HG02798 (cell line): ENCODE results near the gene BBS7.

Experiments used
- ATAC-seq: cut with Tn5 transposase; IDR thresholded peaks from one replicate; pipeline ENCODE4 v1.9.1; 2021; ENCODE audit warnings: mild to moderate bottlenecking; ENCODE audit not compliant: unreplicated experiment, poor library complexity

Gene BBS7

DNA sequence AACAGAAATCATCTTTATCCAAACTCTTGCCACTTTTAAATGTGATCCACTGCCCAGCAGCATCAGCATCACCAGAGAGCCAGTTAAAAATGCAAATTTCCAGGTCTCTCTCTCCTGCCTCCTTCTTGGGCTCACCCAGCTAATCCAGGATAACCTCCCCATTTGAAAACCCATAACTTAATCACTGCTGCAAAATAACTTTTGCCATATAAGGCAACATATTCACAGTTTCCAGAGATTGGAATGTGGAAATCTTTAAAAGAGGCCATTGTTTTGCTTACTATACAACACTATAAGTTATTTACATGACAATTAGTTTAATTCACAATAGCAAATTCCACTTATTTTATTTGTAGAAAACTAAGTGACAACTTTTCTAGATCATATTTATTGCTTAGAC is 74.0 kb downstream of the BBS7 start:
- ATAC-seq, result no peak

DNA sequence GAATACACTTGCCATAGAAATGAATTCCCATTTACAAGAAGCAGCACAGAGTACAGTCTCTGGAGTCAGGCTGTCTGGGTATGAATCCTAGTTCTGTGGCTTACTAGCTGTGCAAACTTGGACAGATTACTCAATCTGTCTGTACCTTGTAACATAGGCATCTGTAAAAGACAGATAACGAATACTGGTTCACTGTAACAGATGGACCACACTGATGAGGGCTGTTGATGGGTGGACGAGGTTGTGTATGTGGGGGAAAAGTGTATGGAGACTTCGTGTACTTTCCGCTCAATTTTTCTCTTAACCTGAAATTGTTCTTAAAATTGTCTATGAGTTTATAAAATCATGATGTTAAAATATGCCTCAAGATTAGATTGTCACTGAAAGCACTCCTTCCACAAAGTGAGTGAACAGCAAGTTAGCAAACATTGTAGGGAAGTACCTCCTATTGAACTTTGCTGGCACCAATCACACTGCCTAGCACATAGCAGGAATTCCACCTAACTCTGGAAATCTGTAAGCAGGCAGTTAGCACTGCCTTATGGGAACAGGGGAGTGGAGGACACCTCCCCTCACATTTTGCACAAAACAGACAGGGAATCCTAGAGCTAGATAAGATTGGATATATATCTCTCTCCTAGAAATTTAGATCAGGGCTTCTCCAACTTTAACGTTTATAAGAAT is 75.6 kb downstream of the BBS7 start:
- ATAC-seq, result no peak

DNA sequence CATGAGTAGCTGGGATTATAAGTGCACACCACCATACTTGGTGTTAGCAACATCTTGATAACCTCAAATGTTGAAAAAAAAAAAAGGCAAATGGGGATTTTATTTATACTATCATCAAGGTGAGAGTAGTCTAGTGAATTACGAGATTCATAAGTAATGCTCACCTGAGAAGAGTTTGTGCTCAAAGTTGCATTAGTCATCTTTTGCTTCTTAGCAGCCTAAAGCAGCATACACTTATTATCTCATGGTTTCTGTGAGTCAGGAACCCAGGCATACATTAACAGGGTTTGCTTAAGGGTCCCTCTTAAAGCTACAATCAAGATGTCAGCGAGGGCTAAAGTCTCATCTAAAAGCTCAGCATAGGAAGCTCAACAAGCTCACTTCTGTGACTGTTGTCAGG is 77.3 kb downstream of the BBS7 start:
- ATAC-seq, result no peak

DNA sequence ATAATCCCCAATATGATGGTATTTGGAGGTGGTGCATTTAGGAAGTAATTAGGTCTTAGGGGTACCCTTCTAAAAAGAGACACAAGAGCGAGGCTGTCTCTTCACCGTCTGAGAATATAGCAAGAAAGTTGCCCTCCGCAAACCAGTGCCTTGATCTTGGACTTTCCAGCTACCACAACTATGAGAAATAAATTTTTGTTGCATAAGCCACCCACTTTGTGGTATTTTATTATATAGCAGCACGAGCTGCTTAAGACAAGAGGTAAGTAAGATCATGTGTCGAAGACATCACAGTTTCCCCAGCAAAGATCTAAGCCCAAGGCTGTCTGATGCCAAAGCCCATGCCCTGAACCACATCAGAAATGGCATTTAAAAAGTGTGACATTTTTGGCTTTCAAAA is 78.8 kb downstream of the BBS7 start:
- no peak for ATAC-seq

DNA sequence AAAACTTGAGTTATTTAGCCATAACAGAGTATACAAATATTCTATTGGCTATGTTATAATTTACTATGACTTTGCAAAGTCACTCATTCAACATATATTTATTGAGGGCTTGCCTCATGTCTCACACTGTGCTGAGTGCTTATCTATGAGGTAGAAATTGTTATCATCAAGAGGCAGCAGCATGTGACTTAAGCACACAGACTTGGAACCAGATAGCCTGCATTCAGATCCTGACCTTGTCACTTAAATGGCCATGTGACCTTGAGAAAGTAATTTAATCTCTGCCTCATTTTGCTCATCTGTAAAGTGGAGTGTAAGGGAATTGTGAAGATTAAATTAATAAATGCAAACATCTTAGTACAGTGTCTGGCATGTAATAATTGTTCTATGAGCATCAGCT is 79.3 kb downstream of the BBS7 start:
- no peak for ATAC-seq

DNA sequence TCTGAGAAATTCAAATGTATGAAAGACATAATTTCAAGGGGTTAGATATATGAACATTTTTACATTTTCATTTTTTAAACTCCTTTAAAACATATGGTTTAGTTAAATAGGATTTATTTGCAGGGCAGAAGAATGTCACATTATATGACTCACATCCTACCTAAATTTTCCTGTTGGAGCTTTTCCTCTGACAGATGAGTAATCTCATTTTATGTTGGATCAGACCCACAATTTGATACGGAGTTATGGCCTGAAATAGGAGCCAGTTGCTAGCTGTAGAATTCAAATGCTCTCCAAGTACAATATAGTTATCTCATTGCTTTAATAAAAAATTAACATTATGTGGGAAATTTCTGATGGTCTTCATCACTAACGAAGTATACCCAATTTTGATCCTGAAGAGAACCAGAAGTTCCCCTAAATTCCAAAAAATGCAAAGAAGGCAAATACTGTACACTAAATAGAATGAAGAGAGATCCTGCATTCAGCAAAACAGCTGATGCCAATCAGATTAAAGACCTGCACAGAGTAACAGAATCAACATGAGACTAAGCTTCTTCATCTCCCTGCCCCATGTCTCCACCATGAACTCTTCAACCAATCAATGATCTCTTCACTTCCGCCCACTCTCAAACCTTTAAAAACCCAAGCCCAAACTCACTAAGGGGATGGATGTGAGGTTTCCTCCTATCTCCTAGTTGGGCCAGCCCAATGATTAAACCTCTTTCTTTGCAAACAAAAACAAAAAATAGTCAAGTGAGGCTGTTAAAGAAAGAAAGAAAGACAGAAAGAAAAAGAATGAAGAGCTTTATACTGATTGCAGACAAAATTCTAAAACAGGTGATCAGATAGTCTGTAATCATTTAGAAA is 80.1 kb downstream of the BBS7 start:
- ATAC-seq, result no peak

DNA sequence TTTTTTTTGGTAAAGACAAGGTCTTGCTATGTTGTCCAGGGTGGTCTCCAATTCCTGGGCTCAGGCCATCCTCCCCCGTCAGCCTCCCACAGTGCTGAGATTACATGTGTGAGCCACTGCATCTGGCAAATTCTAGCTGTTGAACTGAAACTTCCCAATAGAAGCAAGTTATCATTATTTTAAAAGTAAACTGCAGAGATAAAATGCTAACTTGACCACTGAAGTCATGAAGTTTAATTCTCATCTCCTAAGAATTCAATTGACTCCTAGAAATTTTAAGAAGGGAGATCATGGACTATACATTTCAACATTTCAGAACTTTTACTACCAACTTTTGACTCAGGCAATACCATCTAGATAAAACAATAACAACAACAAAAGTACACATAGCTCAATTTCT is 80.8 kb downstream of the BBS7 start:
- ATAC-seq, result no peak

DNA sequence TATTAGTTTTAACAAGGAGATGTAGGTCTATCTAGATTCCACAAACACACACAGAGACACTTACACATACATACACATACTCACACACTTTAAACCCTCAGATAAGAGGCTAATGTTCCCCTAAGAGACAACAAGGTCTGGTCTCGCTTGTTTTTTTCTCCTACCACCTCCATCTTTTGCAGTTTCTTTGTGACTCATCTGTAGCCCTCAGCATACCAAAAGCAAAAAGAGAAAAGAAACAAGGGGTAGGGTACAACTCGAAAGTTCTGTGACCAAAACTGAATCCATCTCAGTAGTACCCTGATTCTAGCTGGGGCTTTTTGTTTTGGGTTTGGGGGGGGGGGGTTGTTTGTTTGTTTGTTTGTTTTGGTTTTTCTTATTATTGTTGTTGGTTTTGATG is 81.4 kb downstream of the BBS7 start:
- ATAC-seq, result peak; percentile 93

DNA sequence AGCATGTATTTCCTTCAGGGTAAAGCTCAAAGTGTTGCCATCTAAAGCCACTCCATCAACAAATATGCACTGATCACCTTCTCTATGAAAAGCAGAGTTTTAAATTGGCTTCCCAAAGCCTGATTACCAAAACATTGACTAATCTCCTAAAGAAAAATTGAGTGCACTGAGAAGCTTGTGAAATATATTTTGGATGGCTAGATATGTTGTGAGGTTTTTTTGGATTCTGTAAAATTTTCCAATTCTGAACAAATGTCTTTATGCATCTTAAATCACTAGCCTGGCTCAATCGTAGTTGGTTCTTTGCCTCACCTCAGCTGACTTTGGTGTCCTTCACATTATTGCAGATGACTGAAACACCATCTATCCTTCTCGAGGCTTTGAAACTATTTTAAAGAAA is 84.1 kb downstream of the BBS7 start:
- no peak for ATAC-seq

DNA sequence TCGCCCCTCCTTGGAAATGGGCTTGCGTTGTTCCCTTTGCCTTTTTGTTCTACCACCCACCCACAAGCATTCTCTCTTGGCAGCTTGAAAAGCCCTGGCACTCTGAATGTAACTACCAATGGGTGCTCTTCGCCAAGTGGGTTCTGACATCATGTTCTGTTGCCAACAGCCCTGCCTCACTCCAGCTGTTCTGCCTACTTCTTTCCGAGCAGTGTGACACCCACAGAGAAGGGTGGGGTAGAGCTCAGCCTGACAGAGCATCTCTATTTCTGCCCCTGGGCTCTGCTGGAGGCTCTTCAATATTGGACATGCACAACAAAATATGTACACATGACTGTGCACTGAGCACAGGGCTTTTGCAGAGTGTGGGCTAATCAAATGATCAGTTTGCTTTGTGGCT is 84.8 kb downstream of the BBS7 start:
- ATAC-seq, result no peak

DNA sequence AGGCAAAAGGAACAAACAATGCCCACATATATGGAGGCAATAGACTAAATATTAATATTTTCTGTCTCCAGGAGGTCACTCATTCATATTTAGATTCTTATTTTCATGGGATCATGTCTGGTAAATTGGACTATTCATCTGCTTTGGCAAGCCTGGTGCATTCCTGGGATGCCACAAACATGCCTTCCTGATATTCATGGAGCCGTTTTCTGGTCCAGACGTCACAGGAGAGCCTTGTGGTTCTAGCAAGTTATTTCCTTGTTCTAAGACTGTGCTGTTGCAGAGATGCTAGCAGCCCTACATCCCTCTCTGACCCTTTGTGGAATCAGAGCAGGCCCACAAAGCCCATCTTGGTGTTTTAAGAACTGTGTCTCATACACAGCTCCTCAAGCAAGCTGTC is 85.3 kb downstream of the BBS7 start:
- ATAC-seq, result no peak

DNA sequence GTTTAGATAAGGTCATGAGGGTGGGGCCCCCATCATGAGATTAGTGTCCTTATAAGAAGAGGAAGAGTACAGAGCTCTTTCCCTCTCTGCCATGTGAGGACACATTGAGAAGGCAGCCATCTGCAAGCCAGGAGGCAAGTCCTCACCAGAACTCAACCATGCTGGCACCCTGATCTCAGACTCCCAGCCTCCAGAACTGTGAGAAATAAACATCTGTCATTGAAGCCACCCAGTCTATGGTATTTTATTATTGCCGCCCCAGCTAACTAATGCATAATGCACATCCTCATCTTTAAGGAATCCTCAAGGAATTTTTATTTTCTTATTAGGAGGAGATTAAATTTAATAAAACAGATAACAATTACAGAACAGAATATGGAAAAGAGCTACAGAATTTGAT is 85.9 kb downstream of the BBS7 start:
- ATAC-seq, result no peak

DNA sequence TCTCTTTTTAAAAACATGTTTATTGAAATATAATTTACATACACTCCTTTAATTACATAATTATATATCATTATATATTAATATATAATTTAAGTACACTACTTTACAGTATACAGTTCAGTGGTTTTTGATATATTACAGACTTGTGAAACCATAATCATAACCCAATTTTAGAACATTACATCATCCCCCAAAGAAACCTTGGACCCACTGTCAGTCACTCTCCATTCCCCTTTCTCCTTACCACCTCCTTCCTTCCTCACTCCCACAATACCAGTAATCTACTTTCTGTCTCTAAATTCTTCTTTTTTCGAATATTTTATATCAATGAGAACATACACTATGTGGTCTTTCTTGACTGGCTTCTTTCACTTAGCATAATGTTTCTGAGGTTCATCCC is 87.1 kb downstream of the BBS7 start:
- ATAC-seq, result no peak

DNA sequence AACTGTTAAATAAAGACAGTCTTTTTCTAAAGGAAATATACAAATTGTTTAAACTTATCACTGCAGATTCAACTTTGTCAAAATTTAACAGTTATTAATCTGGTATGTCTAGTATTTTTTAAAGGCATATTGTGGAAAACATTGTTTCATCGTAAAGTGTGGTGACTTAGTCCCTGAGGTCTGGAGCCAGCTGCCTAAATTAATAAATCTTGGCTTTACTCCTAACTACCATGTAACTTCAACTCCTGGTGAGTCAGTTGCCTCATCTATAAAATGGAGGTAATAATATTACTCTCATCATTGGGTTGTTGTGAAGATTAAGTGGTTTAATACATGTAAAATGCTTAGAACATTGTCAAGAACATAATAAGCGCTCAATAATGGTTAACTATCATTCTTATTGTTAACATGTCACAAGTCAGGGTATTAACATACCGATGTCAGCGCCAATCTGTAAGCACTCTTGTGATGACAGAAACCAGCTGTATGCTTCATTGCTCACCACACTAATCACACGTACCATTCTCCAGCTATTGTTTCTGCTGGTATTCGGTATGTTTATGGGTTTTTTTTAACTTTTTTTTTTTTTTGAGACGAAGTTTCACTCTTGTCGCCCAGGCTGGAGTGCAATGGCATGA is 91.2 kb downstream of the BBS7 start:
- ATAC-seq, result no peak

DNA sequence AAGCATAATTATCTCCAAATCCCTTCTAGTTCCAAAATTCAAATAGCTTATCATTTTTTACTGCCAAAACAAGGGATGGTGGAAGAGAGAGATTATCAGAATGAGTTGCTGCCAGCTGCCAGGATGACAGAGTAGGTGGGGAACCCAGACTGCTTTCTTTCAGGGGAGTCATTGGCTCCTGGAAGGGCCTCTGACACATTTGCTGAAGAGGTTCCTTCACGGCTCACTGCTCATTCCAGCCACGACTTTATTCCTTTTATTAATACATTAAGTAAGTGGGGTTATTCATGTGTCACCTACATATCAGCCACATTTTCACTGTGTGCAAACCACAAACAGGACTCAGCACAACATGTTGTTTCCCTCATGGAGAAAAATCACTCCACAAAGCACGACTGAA is 92.6 kb downstream of the BBS7 start:
- peak; percentile 59 for ATAC-seq

DNA sequence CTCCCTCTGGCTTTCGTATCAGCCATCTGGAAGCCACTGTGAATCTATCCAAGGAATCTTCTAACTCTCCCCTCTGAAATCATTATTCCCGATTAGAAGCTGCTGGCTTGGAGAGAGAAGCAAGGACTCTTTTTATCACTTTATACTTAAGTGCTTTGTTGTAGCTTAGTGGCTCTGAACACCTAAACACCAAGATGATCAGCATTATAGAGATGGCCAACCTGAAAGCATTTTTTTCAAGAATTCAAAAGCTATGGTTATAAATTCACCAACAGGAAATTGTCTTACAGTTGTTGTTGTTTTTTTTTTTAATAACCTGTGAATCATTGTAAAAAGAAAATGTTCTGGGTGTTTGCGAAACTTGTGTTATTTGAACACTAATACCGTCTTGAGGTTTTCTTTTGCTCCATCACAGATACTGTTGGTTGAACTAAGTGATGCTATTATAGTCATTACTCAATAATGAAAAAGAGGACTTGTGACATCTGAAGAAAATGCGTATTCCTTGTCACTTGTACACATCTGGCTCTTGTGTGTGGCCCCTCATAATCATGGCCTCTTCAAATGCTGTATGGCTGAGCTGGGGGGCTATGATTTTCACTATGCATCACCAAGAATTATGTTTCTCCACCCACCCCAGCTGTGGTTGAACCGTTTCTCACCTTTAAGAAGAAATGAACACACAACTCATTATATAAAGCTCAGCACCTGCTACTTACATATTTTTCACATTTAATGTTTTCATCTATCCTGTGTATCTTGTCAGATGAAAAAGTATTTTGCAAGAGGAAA is 93.5 kb downstream of the BBS7 start:
- ATAC-seq, result no peak
